Measurements from ENCODE around the gene ARHGEF2. TPM values are rescaled to one million over a fixed set of nuclear protein-coding genes. Genes with fewer than 3 reads are reported as not detected.
A peak's percentile ranks its signal among the peaks of the same experiment; 100 is the strongest.

ARHGEF2 gene
- total and polyA plus RNA-seq, 9 of the 15 experiments (the other 6 are each of a cell fraction or from before 2014, with no cell fraction given), result 7.1 to 162 (median 62.2) TPM

- 0 out of 2 replicates have a peak, but pooled peaks have one; percentile 28 for TF ChIP-seq CHAMP1 (IDR thresholded peaks at IDR 0.05)
- TF ChIP-seq ZNF778 (CRISPR knock-in tag; IDR thresholded peaks at IDR 0.05), result no peak
- peak in 1 of 2 experiments; percentile 96; a peak in 2 of 4 replicates for TF ChIP-seq KDM4B (IDR thresholded peaks at IDR 0.05; ENCODE audit: borderline replicate concordance in 2 of 2, low read depth in 1 of 2)
- no peak for TF ChIP-seq WHSC1 (IDR thresholded peaks at IDR 0.05; ENCODE audit: low read length)
- TF ChIP-seq BRCA1 (IDR thresholded peaks at IDR 0.05), result no peak
- no peak for TF ChIP-seq BRCA1 (CRISPR knock-in tag; IDR thresholded peaks at IDR 0.05)
- peak; percentile 45; the same call in 1 of the 2 replicates for TF ChIP-seq CC2D1A (IDR thresholded peaks at IDR 0.05)
- no peak for TF ChIP-seq HINFP (tag; conservative IDR thresholded peaks at IDR 0.05; ENCODE audit: low read depth)
- peak; percentile 87 for TF ChIP-seq ATF7 (IDR thresholded peaks at IDR 0.05)
- no peak for TF ChIP-seq ETV6 (IDR thresholded peaks at IDR 0.05; ENCODE audit: borderline replicate concordance in 1 of 2, low read depth in 2 of 2, low read length in 1 of 2)
- TF ChIP-seq ETV6 (CRISPR knock-in tag; IDR thresholded peaks at IDR 0.05; ENCODE audit: borderline replicate concordance), result no peak
- TF ChIP-seq SRSF7 (optimal IDR thresholded peaks at IDR 0.05; ENCODE audit: low read depth, low read length), result no peak
- no peak for TF ChIP-seq HDAC2 (IDR thresholded peaks at IDR 0.05)
- TF ChIP-seq KDM5B (IDR thresholded peaks at IDR 0.05; ENCODE audit: insufficient replicate concordance, low read depth, low read length), result peak; percentile 97
- peak; percentile 58; the same call in 1 of the 2 replicates for TF ChIP-seq KAT8 (IDR thresholded peaks at IDR 0.05; ENCODE audit: low read depth)
- TF ChIP-seq ZNF324 (CRISPR knock-in tag; IDR thresholded peaks at IDR 0.05), result 0 out of 2 replicates have a peak, but pooled peaks have one; percentile 24
- no peak for TF ChIP-seq HDGF (IDR thresholded peaks at IDR 0.05)
- TF ChIP-seq ARID3B (CRISPR knock-in tag; IDR thresholded peaks at IDR 0.05; ENCODE audit: borderline replicate concordance), result no peak
- TF ChIP-seq ZMIZ1 (IDR thresholded peaks at IDR 0.05; ENCODE audit: low read depth in 2 of 2, low read length in 2 of 2), result 0 out of 4 replicates have a peak, but pooled peaks of 1 of the 2 experiments have one; percentile 39
These were observed 44.0 kb downstream of the ARHGEF2 start, which contains the start of gene KHDC4 (continued) for GRCh38 chr1:155934097-155934935.

Measured in K562 (cell line).